Measurements from ENCODE around the gene TMEM132E.
"Not testable (repeated sequence)": the region's sequence is repeated elsewhere in the genome, so short reads cannot be mapped to it uniquely, and the experiment has no call there.

The TMEM132E gene, protein sequence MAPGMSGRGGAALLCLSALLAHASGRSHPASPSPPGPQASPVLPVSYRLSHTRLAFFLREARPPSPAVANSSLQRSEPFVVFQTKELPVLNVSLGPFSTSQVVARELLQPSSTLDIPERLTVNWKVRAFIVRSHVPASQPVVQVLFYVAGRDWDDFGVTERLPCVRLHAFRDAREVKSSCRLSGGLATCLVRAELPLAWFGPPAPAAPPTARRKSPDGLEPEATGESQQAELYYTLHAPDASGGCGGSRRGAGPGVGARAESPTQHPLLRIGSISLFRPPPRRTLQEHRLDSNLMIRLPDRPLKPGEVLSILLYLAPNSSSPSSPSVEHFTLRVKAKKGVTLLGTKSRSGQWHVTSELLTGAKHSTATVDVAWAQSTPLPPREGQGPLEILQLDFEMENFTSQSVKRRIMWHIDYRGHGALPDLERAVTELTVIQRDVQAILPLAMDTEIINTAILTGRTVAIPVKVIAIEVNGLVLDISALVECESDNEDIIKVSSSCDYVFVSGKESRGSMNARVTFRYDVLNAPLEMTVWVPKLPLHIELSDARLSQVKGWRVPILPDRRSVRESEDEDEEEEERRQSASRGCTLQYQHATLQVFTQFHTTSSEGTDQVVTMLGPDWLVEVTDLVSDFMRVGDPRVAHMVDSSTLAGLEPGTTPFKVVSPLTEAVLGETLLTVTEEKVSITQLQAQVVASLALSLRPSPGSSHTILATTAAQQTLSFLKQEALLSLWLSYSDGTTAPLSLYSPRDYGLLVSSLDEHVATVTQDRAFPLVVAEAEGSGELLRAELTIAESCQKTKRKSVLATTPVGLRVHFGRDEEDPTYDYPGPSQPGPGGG (N-terminal part only)

DNA sequence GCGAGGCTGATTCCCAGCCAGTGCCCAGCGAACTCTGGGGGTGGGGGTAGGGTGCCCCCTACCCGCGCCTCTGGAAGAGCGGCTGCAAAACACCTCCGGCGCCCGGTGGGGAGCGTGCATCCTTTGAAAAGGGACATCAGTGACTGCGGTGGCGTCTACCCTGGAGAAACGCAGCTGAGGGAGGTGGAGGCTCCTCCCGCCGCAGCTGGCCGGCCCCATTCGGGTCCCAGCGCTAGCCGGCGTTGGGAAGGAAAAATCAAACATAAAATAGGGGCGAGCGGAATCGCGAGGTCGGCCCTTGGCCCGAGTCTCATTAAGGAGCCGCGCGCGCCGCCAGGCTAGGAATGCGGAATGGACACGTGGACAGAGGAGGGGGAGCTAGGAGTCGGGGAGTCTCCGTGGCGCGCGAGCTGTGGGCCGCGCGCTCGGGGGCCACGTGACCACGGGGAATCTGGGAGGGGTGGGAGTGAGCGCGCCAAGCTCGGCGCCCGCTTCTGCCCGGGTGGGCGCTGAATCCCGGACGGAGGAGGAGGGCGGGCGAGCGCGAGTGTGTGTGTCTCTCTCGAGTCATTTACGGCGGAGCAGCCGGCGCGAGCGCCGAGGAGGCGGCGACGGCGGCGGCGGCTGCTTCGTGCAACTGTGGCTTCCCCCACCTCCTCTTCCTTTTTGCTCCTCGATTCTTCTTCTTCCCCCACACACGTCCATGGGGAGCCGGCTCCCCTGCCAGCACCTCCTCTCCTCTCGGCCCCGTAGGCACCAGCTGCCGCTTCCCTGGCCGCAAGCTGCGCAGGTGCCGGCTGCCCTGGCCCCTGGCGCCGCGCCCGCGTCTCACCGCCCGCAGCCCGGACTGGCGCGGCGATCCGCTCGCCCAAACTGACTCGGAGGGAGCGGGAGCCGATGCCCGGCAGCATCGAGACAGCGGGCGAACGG, at the start of gene TMEM132E:
TMEM132E (plus strand) TSS at position 566 of the 930 bp plus-strand sequence. CDS start 1,495 bp downstream, outside the sequence.
- TF ChIP-seq, protein P1, sequence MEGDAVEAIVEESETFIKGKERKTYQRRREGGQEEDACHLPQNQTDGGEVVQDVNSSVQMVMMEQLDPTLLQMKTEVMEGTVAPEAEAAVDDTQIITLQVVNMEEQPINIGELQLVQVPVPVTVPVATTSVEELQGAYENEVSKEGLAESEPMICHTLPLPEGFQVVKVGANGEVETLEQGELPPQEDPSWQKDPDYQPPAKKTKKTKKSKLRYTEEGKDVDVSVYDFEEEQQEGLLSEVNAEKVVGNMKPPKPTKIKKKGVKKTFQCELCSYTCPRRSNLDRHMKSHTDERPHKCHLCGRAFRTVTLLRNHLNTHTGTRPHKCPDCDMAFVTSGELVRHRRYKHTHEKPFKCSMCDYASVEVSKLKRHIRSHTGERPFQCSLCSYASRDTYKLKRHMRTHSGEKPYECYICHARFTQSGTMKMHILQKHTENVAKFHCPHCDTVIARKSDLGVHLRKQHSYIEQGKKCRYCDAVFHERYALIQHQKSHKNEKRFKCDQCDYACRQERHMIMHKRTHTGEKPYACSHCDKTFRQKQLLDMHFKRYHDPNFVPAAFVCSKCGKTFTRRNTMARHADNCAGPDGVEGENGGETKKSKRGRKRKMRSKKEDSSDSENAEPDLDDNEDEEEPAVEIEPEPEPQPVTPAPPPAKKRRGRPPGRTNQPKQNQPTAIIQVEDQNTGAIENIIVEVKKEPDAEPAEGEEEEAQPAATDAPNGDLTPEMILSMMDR (conservative IDR thresholded peaks at IDR 0.05; ENCODE audit: low read depth, low read length): no peak
- no peak for DNase-seq (ENCODE audit: low read depth)
- peak within 1 kb of the TSS; percentile 32 for H3K4me3 ChIP-seq (ENCODE audit: low read length)

GRCh38 chr17:34530918-34531317, 48.5 kb upstream of the TMEM132E start:
- TF ChIP-seq, protein P1 (conservative IDR thresholded peaks at IDR 0.05; ENCODE audit: low read depth, low read length): no peak
- H3K4me3 ChIP-seq (ENCODE audit: low read length): no peak overlapping the region
- DNase-seq (ENCODE audit: low read depth): no peak

GRCh38 chr17:34532281-34533065, 46.9 kb upstream of the TMEM132E start:
- DNase-seq (ENCODE audit: low read depth): no peak
- H3K4me3 ChIP-seq (ENCODE audit: low read length): no peak overlapping the region
- TF ChIP-seq, protein P1 (conservative IDR thresholded peaks at IDR 0.05; ENCODE audit: low read depth, low read length): no peak

GRCh38 chr17:34533806-34534527, 45.4 kb upstream of the TMEM132E start:
- TF ChIP-seq, protein P1 (conservative IDR thresholded peaks at IDR 0.05; ENCODE audit: low read depth, low read length): no peak

DNA sequence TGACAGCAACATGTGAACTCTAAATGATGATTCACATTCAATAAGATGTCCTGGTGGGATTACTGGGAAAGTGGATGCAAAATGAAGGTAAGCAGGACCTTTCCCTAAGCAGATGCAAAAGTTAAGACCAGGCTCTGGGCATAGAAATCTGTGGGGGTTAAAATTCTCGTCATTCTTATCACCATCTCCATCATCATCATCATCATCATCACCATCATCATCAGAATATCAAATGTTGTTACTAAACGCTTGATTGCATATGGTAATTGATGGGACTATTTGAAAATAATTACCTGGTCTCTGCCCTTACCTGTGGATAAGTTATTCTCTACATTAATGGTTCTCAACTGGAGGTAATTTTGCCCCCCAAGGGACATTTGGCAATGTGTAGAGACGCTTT, 41.9 kb upstream of the TMEM132E start:
- TF ChIP-seq, protein P1 (conservative IDR thresholded peaks at IDR 0.05; ENCODE audit: low read depth, low read length): no peak

More at GRCh38 chr17:34533806-34534527, 45.4 kb upstream of the TMEM132E start:
- no peak for DNase-seq (ENCODE audit: low read depth)
- H3K4me3 ChIP-seq (ENCODE audit: low read length): no peak overlapping the region

DNA sequence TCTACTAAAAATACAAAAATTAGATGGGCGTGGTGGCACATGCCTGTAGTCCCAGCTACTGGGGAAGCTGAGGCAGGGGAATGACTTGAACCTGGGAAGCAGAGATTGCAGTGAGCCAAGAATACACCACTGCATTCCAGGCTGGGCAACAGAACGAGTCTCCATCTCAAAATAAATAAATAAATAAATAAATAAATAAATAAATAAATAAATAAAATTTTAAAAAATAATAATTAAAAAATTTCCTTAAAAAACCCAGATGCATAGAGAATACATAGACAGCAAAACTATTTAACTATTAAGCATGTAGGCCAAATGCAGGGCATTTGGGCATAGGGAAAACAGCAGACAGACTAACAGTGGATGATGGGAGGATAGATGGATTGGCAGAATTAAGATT, 40.8 kb upstream of the TMEM132E start:
- not testable (repeated sequence) for H3K4me3 ChIP-seq (ENCODE audit: low read length); DNase-seq (ENCODE audit: low read depth)

More for the DNA sequence above, 41.9 kb upstream of the TMEM132E start:
- no peak for DNase-seq (ENCODE audit: low read depth)
- H3K4me3 ChIP-seq (ENCODE audit: low read length): no peak overlapping the region
